Measurements from ENCODE around the gene PPP6R3.

GRCh38 chr11:68632802-68633201, 172.2 kb downstream of the PPP6R3 start:
- TF ChIP-seq CTCF (conservative IDR thresholded peaks at IDR 0.05) (peak; percentile 87), EZH2 (IDR thresholded peaks at IDR 0.05; ENCODE audit: low read depth) (no peak)
